H1 (cell line): ENCODE data around the gene CLASP2. TPM values are rescaled to one million over a fixed set of nuclear protein-coding genes. Genes with fewer than 3 reads are reported as not detected.

Experiments
- CTCF ChIA-PET: fragments of 300-600 bp; sonication (Branson Sonifier 250); formaldehyde crosslinking; loops from one replicate; lab custom pipeline; 2021; ENCODE audit not compliant: partially characterized antibody; lab: Charles Lee
- POLR2A ChIA-PET: fragments of 300-600 bp; sonication (Branson Sonifier 250); formaldehyde crosslinking; loops from one replicate; lab custom pipeline; 2021; ENCODE audit warnings: inconsistent platforms; ENCODE audit not compliant: partially characterized antibody; lab: Charles Lee
- DNase-seq, 2 experiments: peaks; one replicate each; pipeline versions ENCODE4 v3.0.0 to v3.0.0-alpha.2; 2010 to 2022; ENCODE audit warnings: low spot score in 2 of 2, low read depth in 1 of 2, mixed read lengths in 1 of 2
- FAIRE-seq: peaks from 2 replicates; lab custom pipeline; 2011; peaks lifted over from hg19 to GRCh38; lab: Jason Lieb, UNC
- H2AFZ ChIP-seq: 2 replicates; pipeline ENCODE4 v1.8.1; 2012; ENCODE audit warnings: low read length, inconsistent platforms
- H2AK5ac ChIP-seq: 2 replicates; pipeline ENCODE4 v1.6.1; 2013; ENCODE audit warnings: low read depth, low read length
- H2BK120ac ChIP-seq: replicated peaks from 2 replicates; pipeline ENCODE3; 2013; ENCODE audit warnings: low read depth, low read length, inconsistent platforms
- H2BK12ac ChIP-seq: 2 replicates; pipeline ENCODE4 v1.6.1; 2013; ENCODE audit warnings: low read depth, low read length
- H2BK15ac ChIP-seq: 2 replicates; pipeline ENCODE4 v1.6.1; 2013; ENCODE audit warnings: low read length
- H2BK20ac ChIP-seq: 2 replicates; pipeline ENCODE4 v1.6.1; 2013; ENCODE audit warnings: low read length
- H2BK5ac ChIP-seq: 2 replicates; pipeline ENCODE4 v1.6.1; 2013; ENCODE audit warnings: low read depth, low read length
- H3K14ac ChIP-seq: 2 replicates; pipeline ENCODE4 v1.6.1; 2013; ENCODE audit warnings: inconsistent platforms; ENCODE audit not compliant: insufficient read length
- H3K18ac ChIP-seq: 2 replicates; pipeline ENCODE4 v1.6.1; 2013; ENCODE audit warnings: low read length; ENCODE audit errors: extremely low read depth
- H3K23ac ChIP-seq: 2 replicates; pipeline ENCODE4 v1.6.1; 2013; ENCODE audit warnings: inconsistent platforms; ENCODE audit not compliant: insufficient read length
- H3K23me2 ChIP-seq: 2 replicates; pipeline ENCODE4 v1.6.1; 2013; ENCODE audit warnings: low read depth, low read length
- H3K27ac ChIP-seq: 2 replicates; pipeline ENCODE4 v1.6.1; 2011; ENCODE audit warnings: low read depth, low read length, inconsistent platforms
- H3K27me3 ChIP-seq, 4 experiments: replicated peaks in 1 of 4; 1 replicate in 1 of 4; 2 replicates in 3 of 4; pipeline versions ENCODE4 v1.6.1 to v1.8.1; 2011 to 2013; ENCODE audit warnings: low read length in 3 of 4, mild to moderate bottlenecking in 3 of 4, inconsistent platforms in 2 of 4, mixed read lengths in 2 of 4, moderate library complexity in 1 of 4; ENCODE audit not compliant: control insufficient read depth in 3 of 4, insufficient read depth in 3 of 4; ENCODE audit errors: extremely low read depth in 1 of 4
- H3K36me3 ChIP-seq, 4 experiments: 2 replicates each; pipeline versions ENCODE4 v1.6.1 to v1.8.1; 2011 to 2013; ENCODE audit warnings: mild to moderate bottlenecking in 4 of 4, low read length in 3 of 4, moderate library complexity in 2 of 4, control low read depth in 1 of 4, inconsistent platforms in 1 of 4; ENCODE audit not compliant: insufficient read depth in 4 of 4, control insufficient read depth in 2 of 4
- H3K4ac ChIP-seq: replicated peaks from 2 replicates; pipeline ENCODE3; 2013; ENCODE audit warnings: low read length, low read depth, mixed read lengths, inconsistent platforms; ENCODE audit not compliant: insufficient read length
- H3K4me1 ChIP-seq, 4 experiments: replicated peaks in 1 of 4; 1 replicate in 1 of 4; 2 replicates in 3 of 4; pipeline versions ENCODE4 v1.6.1 to v1.8.1; 2011 to 2013; ENCODE audit warnings: low read length in 3 of 4, inconsistent platforms in 2 of 4, mixed read lengths in 1 of 4; ENCODE audit not compliant: insufficient read depth in 4 of 4, control insufficient read depth in 3 of 4
- H3K4me2 ChIP-seq, 2 experiments: 2 replicates each; pipeline versions ENCODE4 v1.6.1 to v1.8.1; 2011 to 2013; ENCODE audit warnings: low read depth in 2 of 2, low read length in 2 of 2, control low read depth in 1 of 2, inconsistent platforms in 1 of 2, mild to moderate bottlenecking in 1 of 2; ENCODE audit not compliant: insufficient read depth in 1 of 2
- H3K4me3 ChIP-seq, 4 experiments: fragments of 200-600, 300-600 bp in 1 of 4; sonication (generic), shearing (Covaris generic), sonication (Bioruptor Twin) in 1 of 4; 2 replicates each; pipeline versions ENCODE4 v1.5.1 to v1.8.1; 2011 to 2016; ENCODE audit warnings: low read length in 4 of 4, low read depth in 3 of 4, control low read depth in 2 of 4, inconsistent platforms in 2 of 4, mild to moderate bottlenecking in 2 of 4, mixed read lengths in 1 of 4, moderate library complexity in 1 of 4; ENCODE audit not compliant: insufficient read depth in 2 of 4; ENCODE audit errors: extremely low read depth in 1 of 4
- H3K56ac ChIP-seq: replicated peaks from 2 replicates; pipeline ENCODE3; 2013; ENCODE audit warnings: low read depth, mild to moderate bottlenecking, mixed read lengths, low read length, inconsistent platforms; ENCODE audit not compliant: insufficient read length
- H3K79me1 ChIP-seq: 2 replicates; pipeline ENCODE4 v1.6.1; 2013; ENCODE audit warnings: low read depth, low read length, control low read depth
- H3K79me2 ChIP-seq, 2 experiments: 2 replicates each; pipeline versions ENCODE4 v1.6.1 to v1.8.1; 2012 to 2013; ENCODE audit warnings: low read length in 2 of 2, mild to moderate bottlenecking in 2 of 2, inconsistent platforms in 1 of 2; ENCODE audit not compliant: insufficient read depth in 2 of 2, control insufficient read depth in 1 of 2
- H3K9ac ChIP-seq, 4 experiments: replicated peaks in 1 of 4; 1 replicate in 1 of 4; 2 replicates in 3 of 4; pipeline versions ENCODE4 v1.6.1 to v1.8.1; 2011 to 2013; ENCODE audit warnings: low read depth in 3 of 4, low read length in 3 of 4, control low read depth in 2 of 4, mild to moderate bottlenecking in 2 of 4, moderate library complexity in 2 of 4, inconsistent platforms in 1 of 4; ENCODE audit errors: extremely low read depth in 1 of 4
- H3K9me3 ChIP-seq, 2 experiments: 2 replicates each; pipeline versions ENCODE4 v1.6.1 to v1.8.1; 2012 to 2013; ENCODE audit warnings: mild to moderate bottlenecking in 2 of 2, moderate library complexity in 2 of 2, control low read depth in 1 of 2, inconsistent platforms in 1 of 2, low read depth in 1 of 2, low read length in 1 of 2, mixed read lengths in 1 of 2; ENCODE audit not compliant: insufficient read depth in 2 of 2
- H4K20me1 ChIP-seq, 2 experiments: replicated peaks in 1 of 2; 2 replicates each; pipeline versions ENCODE3 to v1.8.1; 2011 to 2013; ENCODE audit warnings: inconsistent platforms in 2 of 2, low read length in 2 of 2, mild to moderate bottlenecking in 1 of 2; ENCODE audit not compliant: insufficient read depth in 2 of 2, control insufficient read depth in 1 of 2
- H4K5ac ChIP-seq: 2 replicates; pipeline ENCODE4 v1.6.1; 2013; ENCODE audit warnings: low read length, low read depth, mixed read lengths, inconsistent platforms; ENCODE audit not compliant: insufficient read length
- H4K8ac ChIP-seq: 2 replicates; pipeline ENCODE4 v1.8.0; 2013; ENCODE audit warnings: mild to moderate bottlenecking, moderate library complexity, low read length, inconsistent platforms; ENCODE audit not compliant: insufficient read depth; ENCODE audit errors: extremely low read depth
- H4K91ac ChIP-seq: replicated peaks from 2 replicates; pipeline ENCODE3; 2013; ENCODE audit warnings: low read length, mixed read lengths, inconsistent platforms; ENCODE audit not compliant: insufficient read length
- BRCA1 ChIP-seq: IDR thresholded peaks from 2 replicates; pipeline ENCODE4 v1.6.1; 2012; ENCODE audit warnings: low read depth, low read length, improper control_type of control experiment
- CBX5 ChIP-seq: fragments of 300-800, 300-1000 bp; sonication (generic); IDR thresholded peaks from 2 replicates; pipeline ENCODE4 v1.7.1; 2016; ENCODE audit warnings: antibody characterized with exemption, low read length, low read depth
- CHD1 ChIP-seq: IDR thresholded peaks from 2 replicates; pipeline ENCODE4 v1.6.1; 2012; ENCODE audit warnings: low read depth, low read length, improper control_type of control experiment
- GABPA ChIP-seq: IDR thresholded peaks from 2 replicates; pipeline ENCODE4 v1.6.1; 2011; ENCODE audit warnings: mild to moderate bottlenecking, low read length, moderate library complexity, borderline replicate concordance; ENCODE audit not compliant: insufficient read depth
- KDM1A ChIP-seq: fragments of 200-600, 300-600 bp; sonication (generic); IDR thresholded peaks from 2 replicates; pipeline ENCODE4 v1.7.1; 2016; ENCODE audit warnings: mild to moderate bottlenecking, low read length, borderline replicate concordance
- KDM4A ChIP-seq: IDR thresholded peaks from one replicate; pipeline ENCODE4 v1.7.1; 2012; ENCODE audit warnings: low read depth, mild to moderate bottlenecking, moderate library complexity, low read length, inconsistent platforms; ENCODE audit not compliant: severe bottlenecking
- POLR2A ChIP-seq, 2 experiments: IDR thresholded peaks; 1 replicate in 1 of 2; 2 replicates in 1 of 2; pipeline ENCODE4 v1.6.1; 2011; ENCODE audit warnings: low read depth in 2 of 2, low read length in 2 of 2, mild to moderate bottlenecking in 2 of 2; ENCODE audit errors: control extremely low read depth in 1 of 2
- POLR2AphosphoS5 ChIP-seq: IDR thresholded peaks from 2 replicates; pipeline ENCODE4 v1.6.1; 2011; ENCODE audit warnings: low read depth, low read length
- SIN3A ChIP-seq, 2 experiments: IDR thresholded peaks in 1 of 2; conservative IDR thresholded peaks in 1 of 2; 2 replicates each; pipeline ENCODE4 v1.6.1; 2011 to 2012; ENCODE audit warnings: low read length in 2 of 2, improper control_type of control experiment in 1 of 2, low read depth in 1 of 2, mild to moderate bottlenecking in 1 of 2
- SIX5 ChIP-seq: IDR thresholded peaks from 2 replicates; pipeline ENCODE4 v1.6.1; 2011; ENCODE audit warnings: mild to moderate bottlenecking, low read depth, low read length
- SP1 ChIP-seq: IDR thresholded peaks from 2 replicates; pipeline ENCODE4 v1.6.1; 2011; ENCODE audit warnings: low read depth, low read length
- TAF7 ChIP-seq: optimal IDR thresholded peaks from 2 replicates; pipeline ENCODE3; 2011; ENCODE audit warnings: low read depth, mild to moderate bottlenecking, inconsistent platforms, low read length, moderate library complexity, borderline replicate concordance
- TEAD4 ChIP-seq: IDR thresholded peaks from 2 replicates; pipeline ENCODE4 v1.6.1; 2012; ENCODE audit warnings: low read depth, low read length, inconsistent platforms, mixed read lengths
- ZNF274 ChIP-seq: IDR thresholded peaks from 2 replicates; pipeline ENCODE4 v1.7.0; 2012; ENCODE audit warnings: low read length, borderline replicate concordance; ENCODE audit errors: extremely low read depth
- WGBS, 2 experiments: shearing (Covaris generic) in 1 of 2; methylation state at CpG; one replicate each; pipeline versions ENCODE4 v1.1.6 to v1.1.7; 2013 to 2015; ENCODE audit warnings: low lambda C conversion rate in 2 of 2, mixed read lengths in 2 of 2, inconsistent platforms in 1 of 2, low coverage in 1 of 2, missing lambda C conversion rate in 1 of 2; ENCODE audit not compliant: insufficient replicate concordance in 2 of 2, insufficient coverage in 1 of 2, insufficient read length in 1 of 2; ENCODE audit errors: extremely low coverage in 1 of 2, missing lambda C conversion rate in 1 of 2; 5-methylcytosine and 5-hydroxymethylcytosine counted together
- polyA plus RNA-seq, 7 experiments: library from polyadenylated mRNA; depleted of rRNA in 3 of 7; stranded (reverse) in 5 of 7; unstranded in 2 of 7; fragments of >200 nt in 5 of 7; fragments of 200-250 nt in 2 of 7; gene quantifications; 1 replicate in 5 of 7; 2 replicates in 1 of 7; 4 replicates in 1 of 7; pipeline versions ENCODE4 v1.2.1 to v1.2.3, GENCODE V29; 2011 to 2013; ENCODE audit warnings: missing spikeins in 2 of 7, mixed read lengths in 2 of 7
- total RNA-seq: library from RNA; stranded (reverse); fragmentation: NEBNext Ultra II Directional; extraction: Animal tissue kit (Norgen Biotek cat#: 25700); gene quantifications from 2 replicates; pipeline ENCODE4 v1.2.1, GENCODE V29; 2021
- TF ChIP-seq, protein P1 (sequence below): IDR thresholded peaks from 2 replicates; pipeline ENCODE4 v1.6.1; 2011; ENCODE audit warnings: low read depth, mild to moderate bottlenecking, low read length; ENCODE audit not compliant: insufficient read depth

Gene CLASP2
- total and polyA plus RNA-seq, 2 of the 8 experiments (the other 6 are each of a cell fraction or from before 2014, with no cell fraction given) = 21.7 to 58.0 TPM

- no peak overlapping the region for H4K91ac ChIP-seq
- no peak overlapping the region for H3K23ac ChIP-seq
- no peak overlapping the region for H2BK120ac ChIP-seq
- H2BK5ac ChIP-seq = no peak overlapping the region
- peaks cover 0 to 10% (median 0%) of the 10 kb centered on the region in 4 experiments; a peak in 1 of 8 replicates for H3K36me3 ChIP-seq
- H3K4me3 ChIP-seq = peak overlapping the region in 1 of 4 experiments; percentile 27; a peak in 1 of 8 replicates
- ChIA-PET POLR2A (no interaction called here), CTCF (no interaction called here)
- no peaks in the 10 kb centered on the region for H3K79me2 ChIP-seq
- H3K4ac ChIP-seq = no peak overlapping the region
- H3K23me2 ChIP-seq = no peaks in the 10 kb centered on the region
- no peak overlapping the region for H3K27ac ChIP-seq
- H2BK12ac ChIP-seq = no peak overlapping the region
- no peak overlapping the region for H2AFZ ChIP-seq
- H3K14ac ChIP-seq = no peak overlapping the region
- no peak overlapping the region for H2BK20ac ChIP-seq
- H3K9me3 ChIP-seq = no peaks in the 10 kb centered on the region
- H3K9ac ChIP-seq = no peak overlapping the region
- no peaks in the 10 kb centered on the region for H3K27me3 ChIP-seq
- peaks cover 4 to 25% (median 15%) of the 10 kb centered on the region in 4 experiments; a peak in 5 of 7 replicates for H3K4me1 ChIP-seq
- no peaks in the 10 kb centered on the region for H3K79me1 ChIP-seq
- peak overlapping the region; percentile 7 to 35; a peak in 1 of 4 replicates for H3K4me2 ChIP-seq
- no peak for FAIRE-seq
- H4K5ac ChIP-seq = no peak overlapping the region
- no peak overlapping the region for H2BK15ac ChIP-seq
- DNase-seq = no peak
- no peak overlapping the region for H4K8ac ChIP-seq
- WGBS, 2 experiments = 86% methylated on average over 1 of the region's 1 CpG; no CpG with 5 or more reads in 1 of the 2 experiments
- H3K18ac ChIP-seq = no peak overlapping the region
- no peak overlapping the region for H3K56ac ChIP-seq
- no peaks in the 10 kb centered on the region for H4K20me1 ChIP-seq
- no peak overlapping the region for H2AK5ac ChIP-seq
- TF ChIP-seq BRCA1 = no peak
- TF ChIP-seq TEAD4 = no peak
- TF ChIP-seq TAF7 = no peak
- no peak for TF ChIP-seq SIN3A (conservative IDR thresholded peaks at IDR 0.05 in 1 of 2, IDR thresholded peaks at IDR 0.05 in 1 of 2; ENCODE audit: low read depth in 1 of 2, low read length in 2 of 2)
- TF ChIP-seq ZNF274 = no peak
- no peak for TF ChIP-seq SIX5
- TF ChIP-seq CBX5 = no peak
- TF ChIP-seq POLR2A (IDR thresholded peaks at IDR 0.05; ENCODE audit: control extremely low read depth in 1 of 2, low read depth in 2 of 2, low read length in 2 of 2) = no peak
- no peak for TF ChIP-seq POLR2AphosphoS5
- TF ChIP-seq CHD1 = no peak
- no peak for TF ChIP-seq GABPA
- no peak for TF ChIP-seq SP1
- no peak for TF ChIP-seq KDM1A
- TF ChIP-seq, protein P1, sequence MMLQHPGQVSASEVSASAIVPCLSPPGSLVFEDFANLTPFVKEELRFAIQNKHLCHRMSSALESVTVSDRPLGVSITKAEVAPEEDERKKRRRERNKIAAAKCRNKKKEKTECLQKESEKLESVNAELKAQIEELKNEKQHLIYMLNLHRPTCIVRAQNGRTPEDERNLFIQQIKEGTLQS = no peak
- TF ChIP-seq KDM4A = no peak
Measured at GRCh38 chr3:33579178-33579510, 138.9 kb downstream of the CLASP2 start.
